ENCODE measurements around the gene FBXO10.

DNA sequence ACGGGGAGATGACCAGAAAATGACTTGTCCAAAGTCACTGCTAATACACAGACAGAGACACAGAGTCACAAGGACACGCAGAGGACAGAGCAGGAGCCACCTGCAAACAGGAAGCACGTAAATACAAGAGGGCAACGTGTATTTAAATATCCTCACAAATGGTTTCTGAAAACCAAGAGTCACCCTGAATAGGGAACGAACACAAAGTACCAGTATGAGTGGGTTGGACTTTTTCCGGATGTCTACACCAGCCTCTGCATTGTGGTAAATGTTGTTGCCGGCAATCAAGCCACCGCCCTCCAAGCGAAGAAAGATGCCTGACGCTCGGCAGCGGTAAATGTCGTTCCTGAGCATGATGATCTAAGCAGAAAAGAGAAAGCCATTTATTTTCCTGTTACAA, 44.5 kb downstream of the FBXO10 start:
- TF ChIP-seq POLR2A (IDR thresholded peaks at IDR 0.05) = no peak
- TF ChIP-seq, protein P1, sequence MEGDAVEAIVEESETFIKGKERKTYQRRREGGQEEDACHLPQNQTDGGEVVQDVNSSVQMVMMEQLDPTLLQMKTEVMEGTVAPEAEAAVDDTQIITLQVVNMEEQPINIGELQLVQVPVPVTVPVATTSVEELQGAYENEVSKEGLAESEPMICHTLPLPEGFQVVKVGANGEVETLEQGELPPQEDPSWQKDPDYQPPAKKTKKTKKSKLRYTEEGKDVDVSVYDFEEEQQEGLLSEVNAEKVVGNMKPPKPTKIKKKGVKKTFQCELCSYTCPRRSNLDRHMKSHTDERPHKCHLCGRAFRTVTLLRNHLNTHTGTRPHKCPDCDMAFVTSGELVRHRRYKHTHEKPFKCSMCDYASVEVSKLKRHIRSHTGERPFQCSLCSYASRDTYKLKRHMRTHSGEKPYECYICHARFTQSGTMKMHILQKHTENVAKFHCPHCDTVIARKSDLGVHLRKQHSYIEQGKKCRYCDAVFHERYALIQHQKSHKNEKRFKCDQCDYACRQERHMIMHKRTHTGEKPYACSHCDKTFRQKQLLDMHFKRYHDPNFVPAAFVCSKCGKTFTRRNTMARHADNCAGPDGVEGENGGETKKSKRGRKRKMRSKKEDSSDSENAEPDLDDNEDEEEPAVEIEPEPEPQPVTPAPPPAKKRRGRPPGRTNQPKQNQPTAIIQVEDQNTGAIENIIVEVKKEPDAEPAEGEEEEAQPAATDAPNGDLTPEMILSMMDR (IDR thresholded peaks at IDR 0.05) = no peak

Measured in tibial nerve (tissue), 3 donors.